Ureter (tissue), 1 donor: ENCODE results near the gene CD82. TPM values are rescaled to one million over a fixed set of nuclear protein-coding genes. Genes with fewer than 3 reads are reported as not detected.

ENCODE experiments used
- DNase-seq: peaks from one replicate; pipeline ENCODE4 v3.0.0-alpha.2; 2020; ENCODE audit warnings: low spot score
- total RNA-seq: library from RNA; stranded (reverse); gene quantifications from one replicate; pipeline ENCODE4 v1.2.4, GENCODE V29; 2023
- donor health status: DM: yes; HTN: yes; CAD: no.

CD82 gene
- total RNA-seq, 1 donor from 2014 or later = 148 TPM

DNA sequence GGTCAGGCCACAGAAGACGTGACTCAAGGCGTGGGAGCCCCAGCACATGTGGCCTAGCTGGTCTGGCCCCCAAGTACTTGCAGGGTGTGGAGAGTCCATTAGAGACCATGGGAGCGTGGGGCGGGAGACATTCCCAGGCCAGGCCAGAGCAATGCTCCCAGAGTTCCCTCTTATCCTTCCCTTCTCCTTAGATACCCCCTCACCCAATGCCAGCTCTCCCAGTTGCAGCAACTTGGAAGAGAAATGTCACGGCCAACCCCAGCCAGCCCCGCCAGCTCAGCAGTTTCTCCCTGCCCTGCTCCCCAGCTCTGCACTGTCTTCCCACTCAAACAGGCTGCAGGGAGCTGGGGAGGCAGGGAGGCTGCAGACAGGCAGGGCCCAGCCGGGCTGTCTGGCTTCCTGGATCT is 95.9 kb downstream of the CD82 start:
- no peak for DNase-seq

Other genes starting within 250 kb of the CD82 start
- gene TSPAN18, start 161.3 kb downstream of the CD82 start, total RNA-seq = 19.1 TPM